Measurements from ENCODE around the gene FRMD4B.

DNA sequence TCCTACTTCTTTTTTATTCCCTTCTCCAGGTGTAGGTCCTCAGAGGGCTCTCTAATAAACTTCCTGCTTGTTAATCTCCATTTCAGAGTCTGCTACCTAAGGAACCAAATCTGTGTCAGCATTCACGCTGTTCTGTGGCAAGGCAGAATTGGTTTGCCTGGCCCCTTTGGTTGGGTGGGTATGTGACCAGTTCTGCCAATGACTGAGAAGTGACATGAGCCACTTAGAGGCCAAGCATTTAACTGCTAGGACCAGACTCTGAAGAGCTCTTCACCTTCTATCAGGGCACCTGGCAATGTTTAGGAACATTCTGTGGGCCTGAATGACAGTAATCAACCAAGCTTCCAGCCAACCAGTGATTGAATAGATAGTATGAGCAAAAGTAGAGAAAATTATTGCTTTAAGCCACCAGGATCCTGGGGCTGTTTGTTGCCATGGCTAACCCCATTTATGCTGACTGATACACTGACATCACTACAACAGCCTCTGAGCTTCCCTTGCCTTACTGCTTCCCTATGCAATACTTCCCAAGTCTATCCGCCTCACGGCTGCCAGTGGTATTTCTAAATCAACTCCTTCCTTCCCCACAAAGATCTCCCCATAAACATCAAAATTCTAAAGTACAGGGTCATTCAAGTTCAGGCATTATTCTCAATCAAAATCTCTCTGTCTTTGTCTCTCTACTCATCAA is 7.6 kb downstream of the FRMD4B start:
- TF ChIP-seq CTCF (IDR thresholded peaks at IDR 0.05) (no peak), POLR2A (IDR thresholded peaks at IDR 0.05) (no peak)
